IMR-90 (cell line): Measurements from ENCODE around the gene OSBPL6. TPM values are rescaled to one million over a fixed set of nuclear protein-coding genes. Genes with fewer than 3 reads are reported as not detected.

Experiments
- ATAC-seq: fragments of 200-7000 bp; cut with Tn5 transposase; 2 replicates; pipeline ENCODE4 v1.9.1; 2020; ENCODE audit warnings: low read depth, mild to moderate bottlenecking, moderate library complexity
- BruUV-seq: library from RNA; stranded (reverse); fragments of 400-500 nt; replicated peaks from 2 replicates; lab custom pipeline; 2021; lab: Mats Ljungman, UMichigan
- CTCF ChIA-PET: fragments of 300-600 bp; formaldehyde crosslinking; extraction: SDS; loops from one replicate; lab custom pipeline; 2021; ENCODE audit warnings: antibody characterized with exemption; lab: Yijun Ruan, JAX
- POLR2A ChIA-PET: fragments of 300-600 bp; sonication (Branson Sonifier 250); formaldehyde crosslinking; loops from one replicate; lab custom pipeline; 2022; ENCODE audit warnings: antibody characterized with exemption; ENCODE audit not compliant: unreplicated experiment; lab: Charles Lee
- DNase-seq: peaks from one replicate; pipeline ENCODE4 v3.0.0; 2013
- H2AFZ ChIP-seq: replicated peaks from 2 replicates; pipeline ENCODE3; 2013; ENCODE audit warnings: low read length, mild to moderate bottlenecking; ENCODE audit not compliant: poor library complexity
- H2AK5ac ChIP-seq: 2 replicates; pipeline ENCODE4 v1.6.1; 2013; ENCODE audit warnings: low read depth, low read length, inconsistent platforms
- H2AK9ac ChIP-seq: replicated peaks from 2 replicates; pipeline ENCODE3; 2013; ENCODE audit warnings: mild to moderate bottlenecking, low read depth, low read length, moderate library complexity; ENCODE audit not compliant: poor library complexity
- H2BK120ac ChIP-seq: 2 replicates; pipeline ENCODE4 v1.6.1; 2013; ENCODE audit warnings: low read depth, low read length, inconsistent platforms
- H2BK15ac ChIP-seq: 3 replicates; pipeline ENCODE4 v1.6.1; 2013; ENCODE audit warnings: low read depth, low read length, inconsistent platforms
- H2BK20ac ChIP-seq: 2 replicates; pipeline ENCODE4 v1.6.1; 2013; ENCODE audit warnings: low read depth, mild to moderate bottlenecking, inconsistent platforms, low read length, moderate library complexity
- H2BK5ac ChIP-seq: 2 replicates; pipeline ENCODE4 v1.6.1; 2013; ENCODE audit warnings: mild to moderate bottlenecking, low read depth, low read length, inconsistent platforms; ENCODE audit not compliant: poor library complexity, severe bottlenecking
- H3K14ac ChIP-seq: replicated peaks from 2 replicates; pipeline ENCODE4 v1.6.1; 2013; ENCODE audit warnings: low read depth, low read length, inconsistent platforms
- H3K18ac ChIP-seq: 2 replicates; pipeline ENCODE4 v1.6.1; 2013; ENCODE audit warnings: low read depth, low read length, control low read depth
- H3K23ac ChIP-seq: 2 replicates; pipeline ENCODE4 v1.6.1; 2013; ENCODE audit warnings: low read depth, low read length, inconsistent platforms
- H3K27ac ChIP-seq: 2 replicates; pipeline ENCODE4 v1.5.1; 2013; ENCODE audit warnings: mild to moderate bottlenecking, control low read depth, low read length; ENCODE audit not compliant: insufficient read depth
- H3K27me3 ChIP-seq: 2 replicates; pipeline ENCODE4 v1.6.1; 2013; ENCODE audit warnings: low read length; ENCODE audit not compliant: control insufficient read depth, insufficient read depth
- H3K36me3 ChIP-seq: 2 replicates; pipeline ENCODE4 v1.6.1; 2013; ENCODE audit warnings: low read length, mixed read lengths; ENCODE audit not compliant: control insufficient read depth, insufficient read depth
- H3K4ac ChIP-seq: 2 replicates; pipeline ENCODE4 v1.6.1; 2013; ENCODE audit warnings: low read depth, low read length, inconsistent platforms
- H3K4me1 ChIP-seq: 2 replicates; pipeline ENCODE4 v1.6.1; 2013; ENCODE audit warnings: low read length, mixed read lengths; ENCODE audit not compliant: control insufficient read depth, insufficient read depth
- H3K4me2 ChIP-seq: 2 replicates; pipeline ENCODE4 v1.6.1; 2013; ENCODE audit warnings: low read depth, mild to moderate bottlenecking, control low read depth, low read length, moderate library complexity
- H3K4me3 ChIP-seq: 2 replicates; pipeline ENCODE4 v1.5.1; 2013; ENCODE audit warnings: low read depth, mild to moderate bottlenecking, control low read depth, low read length, moderate library complexity; ENCODE audit not compliant: insufficient read depth
- H3K56ac ChIP-seq: 2 replicates; pipeline ENCODE4 v1.6.1; 2013; ENCODE audit warnings: low read length, inconsistent platforms; ENCODE audit not compliant: insufficient read depth; ENCODE audit errors: extremely low read depth
- H3K79me1 ChIP-seq, 2 experiments: 2 replicates each; pipeline ENCODE4 v1.6.1; 2013; ENCODE audit warnings: low read length in 2 of 2, inconsistent platforms in 1 of 2, low read depth in 1 of 2
- H3K9ac ChIP-seq: 2 replicates; pipeline ENCODE4 v1.6.1; 2013; ENCODE audit warnings: low read depth, low read length, control low read depth
- H3K9me1 ChIP-seq: 2 replicates; pipeline ENCODE4 v1.6.1; 2013; ENCODE audit warnings: low read length, inconsistent platforms; ENCODE audit not compliant: insufficient read depth
- H3K9me3 ChIP-seq: 2 replicates; pipeline ENCODE4 v1.6.1; 2013; ENCODE audit warnings: low read length; ENCODE audit not compliant: control insufficient read depth, insufficient read depth
- H4K20me1 ChIP-seq: 2 replicates; pipeline ENCODE4 v1.6.1; 2013; ENCODE audit warnings: low read length, inconsistent platforms; ENCODE audit not compliant: insufficient read depth
- H4K5ac ChIP-seq: 2 replicates; pipeline ENCODE4 v1.6.1; 2013; ENCODE audit warnings: mild to moderate bottlenecking, low read depth, low read length, control low read depth
- H4K8ac ChIP-seq, 2 experiments: 2 replicates each; pipeline ENCODE4 v1.6.1; 2013; ENCODE audit warnings: low read depth in 2 of 2, low read length in 2 of 2, control low read depth in 1 of 2, inconsistent platforms in 1 of 2
- H4K91ac ChIP-seq: 2 replicates; pipeline ENCODE4 v1.6.1; 2013; ENCODE audit warnings: low read depth, low read length, inconsistent platforms; ENCODE audit not compliant: insufficient read depth
- WGBS, 2 experiments: methylation state at CpG; one replicate each; pipeline versions ENCODE4 v1.1.5 to v1.1.7; 2013; ENCODE audit warnings: missing lambda C conversion rate in 2 of 2; ENCODE audit not compliant: insufficient read length in 1 of 2; ENCODE audit errors: extremely low coverage in 2 of 2; 5-methylcytosine and 5-hydroxymethylcytosine counted together
- dilution Hi-C: fragments of 300-500 bp; cut with HindIII; formaldehyde crosslinking; loops from one replicate; pipeline ENCODE4 v1.14.3; 2018; ENCODE audit warnings: low sequenced_read_pairs; ENCODE audit not compliant: unreplicated experiment
- in situ Hi-C: fragments of 300-500 bp; cut with MboI; formaldehyde crosslinking; loops from 3 replicates; pipeline ENCODE4 v1.14.3; 2019; ENCODE audit warnings: low sequenced_read_pairs, inconsistent platforms, mixed read lengths
- intact Hi-C: fragments of 100-400 bp; cut with micrococcal nuclease; formaldehyde crosslinking; loops from 2 replicates; pipeline ENCODE4 v1.10.0; 2022
- polyA plus RNA-seq, 3 experiments: library from polyadenylated mRNA; depleted of rRNA; stranded (reverse); fragments of >200 nt; gene quantifications; 2 replicates each; pipeline ENCODE4 v1.2.3, GENCODE V29; 2012; ENCODE audit warnings: low replicate concordance in 1 of 3
- total RNA-seq: library from RNA; depleted of rRNA; stranded (reverse); fragments of >200 nt; gene quantifications from 2 replicates; pipeline ENCODE4 v1.2.3, GENCODE V29; 2012
- TF ChIP-seq, protein P1 (sequence below): conservative IDR thresholded peaks from 2 replicates; pipeline ENCODE4 v1.5.1; 2012; ENCODE audit warnings: mild to moderate bottlenecking, low read depth, low read length, improper control_type of control experiment

Gene OSBPL6
- total and polyA plus RNA-seq, 2 of the 4 experiments (the other 2 are of a cell fraction), result 3.2 to 3.7 TPM

DNA sequence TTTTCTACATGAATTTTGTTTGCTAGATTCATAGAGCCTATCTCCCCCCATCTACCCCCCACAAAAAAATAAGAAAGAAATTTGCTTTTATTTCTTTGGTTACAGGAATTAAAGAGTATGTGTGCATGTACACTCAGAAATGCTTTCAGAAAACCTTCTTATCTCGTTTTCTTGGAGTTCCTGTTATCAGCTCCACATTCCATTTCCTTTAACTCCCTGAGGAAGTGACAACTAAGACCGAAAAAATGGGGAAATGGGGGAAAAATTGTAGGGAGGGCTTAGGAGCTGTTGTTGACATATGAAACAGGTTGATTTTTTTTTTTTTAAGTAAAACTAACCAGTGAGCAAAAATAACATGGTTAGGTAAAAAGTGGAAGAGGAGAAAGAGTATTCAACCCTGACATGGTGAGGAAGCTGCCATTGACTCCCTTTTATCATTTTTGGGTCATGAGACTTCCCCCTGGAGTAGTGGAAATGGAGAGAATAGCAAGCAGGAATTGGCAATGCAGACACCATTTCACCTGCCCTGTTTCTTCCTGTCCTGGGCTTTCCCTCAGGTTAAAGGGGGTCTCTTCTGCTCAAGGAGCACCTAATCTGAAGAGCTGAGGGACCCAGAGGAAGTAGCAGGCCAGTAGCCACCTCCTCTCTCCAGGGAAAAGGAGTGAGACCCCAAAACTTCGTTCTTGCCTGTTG is 93.5 kb downstream of the OSBPL6 start:
- no peak overlapping the region for H2BK20ac ChIP-seq
- no peaks in the 10 kb centered on the region for H4K20me1 ChIP-seq
- BruUV-seq, result no TSS peak
- H4K91ac ChIP-seq, result no peak overlapping the region
- ChIA-PET CTCF (no interaction called here), POLR2A (interaction anchor here (0.7 kb wide), 1 partner anchor 1075 kb away, joined by 6 read pairs; the partner anchor contains the start of gene HNRNPA3)
- no peak overlapping the region for H2BK15ac ChIP-seq
- no peak overlapping the region for H4K8ac ChIP-seq
- no peak overlapping the region for H2AK9ac ChIP-seq
- in situ Hi-C loops, result no loop called here
- no peak for DNase-seq
- TF ChIP-seq, protein P1, sequence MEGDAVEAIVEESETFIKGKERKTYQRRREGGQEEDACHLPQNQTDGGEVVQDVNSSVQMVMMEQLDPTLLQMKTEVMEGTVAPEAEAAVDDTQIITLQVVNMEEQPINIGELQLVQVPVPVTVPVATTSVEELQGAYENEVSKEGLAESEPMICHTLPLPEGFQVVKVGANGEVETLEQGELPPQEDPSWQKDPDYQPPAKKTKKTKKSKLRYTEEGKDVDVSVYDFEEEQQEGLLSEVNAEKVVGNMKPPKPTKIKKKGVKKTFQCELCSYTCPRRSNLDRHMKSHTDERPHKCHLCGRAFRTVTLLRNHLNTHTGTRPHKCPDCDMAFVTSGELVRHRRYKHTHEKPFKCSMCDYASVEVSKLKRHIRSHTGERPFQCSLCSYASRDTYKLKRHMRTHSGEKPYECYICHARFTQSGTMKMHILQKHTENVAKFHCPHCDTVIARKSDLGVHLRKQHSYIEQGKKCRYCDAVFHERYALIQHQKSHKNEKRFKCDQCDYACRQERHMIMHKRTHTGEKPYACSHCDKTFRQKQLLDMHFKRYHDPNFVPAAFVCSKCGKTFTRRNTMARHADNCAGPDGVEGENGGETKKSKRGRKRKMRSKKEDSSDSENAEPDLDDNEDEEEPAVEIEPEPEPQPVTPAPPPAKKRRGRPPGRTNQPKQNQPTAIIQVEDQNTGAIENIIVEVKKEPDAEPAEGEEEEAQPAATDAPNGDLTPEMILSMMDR, result no peak
- no peak overlapping the region for H2BK120ac ChIP-seq
- no peak overlapping the region for H3K56ac ChIP-seq
- dilution Hi-C loops, result no loop called here
- H3K79me1 ChIP-seq, result no peaks in the 10 kb centered on the region; a peak in 1 of 4 replicates
- H3K9me1 ChIP-seq, result no peaks in the 10 kb centered on the region; the same call in 1 of the 2 replicates
- no peak overlapping the region for H2BK5ac ChIP-seq
- H3K4me3 ChIP-seq, result no peak overlapping the region
- intact Hi-C loops, result no loop called here
- no peak overlapping the region for H2AFZ ChIP-seq
- no peak overlapping the region for H3K23ac ChIP-seq
- no peak overlapping the region for H3K27ac ChIP-seq
- no peaks in the 10 kb centered on the region for H3K9me3 ChIP-seq
- H3K36me3 ChIP-seq, result no peaks in the 10 kb centered on the region
- H3K27me3 ChIP-seq, result no peaks in the 10 kb centered on the region
- WGBS, 2 experiments, result no CpG with 5 or more reads among the region's 3 CpGs
- H2AK5ac ChIP-seq, result no peak overlapping the region
- no peak overlapping the region for H3K4ac ChIP-seq
- no peak overlapping the region for H3K18ac ChIP-seq
- no peak overlapping the region for H4K5ac ChIP-seq
- H3K4me1 ChIP-seq, result 0 out of 2 replicates have a peak, but pooled peaks cover 1% of the 10 kb centered on the region
- no peak for ATAC-seq
- H3K14ac ChIP-seq, result no peak overlapping the region; the same call in 1 of the 2 replicates
- H3K4me2 ChIP-seq, result no peak overlapping the region
- H3K9ac ChIP-seq, result no peak overlapping the region
